ENCODE data around the gene TBXAS1. TPM values are rescaled to one million over a fixed set of nuclear protein-coding genes. Genes with fewer than 3 reads are reported as not detected.

Gene TBXAS1
- total RNA-seq (2021) = 0.82 to 2.6 TPM (median 2.3 TPM) in 3 replicates
- percentile 20 among the genes with signal in this experiment for Bru-seq, nascent RNA
- long read RNA-seq, experiment 1, partial matches to known transcripts = 0 of 4 reads
- long read RNA-seq, experiment 1, other reads (novel, unspliced or antisense) = 3 of 4 reads
- long read RNA-seq, experiment 2 = 0 reads
- long read RNA-seq, experiment 3, partial matches to known transcripts = 0 of 1 reads
- long read RNA-seq, experiment 3, other reads (novel, unspliced or antisense) = 1 of 1 reads

DNA sequence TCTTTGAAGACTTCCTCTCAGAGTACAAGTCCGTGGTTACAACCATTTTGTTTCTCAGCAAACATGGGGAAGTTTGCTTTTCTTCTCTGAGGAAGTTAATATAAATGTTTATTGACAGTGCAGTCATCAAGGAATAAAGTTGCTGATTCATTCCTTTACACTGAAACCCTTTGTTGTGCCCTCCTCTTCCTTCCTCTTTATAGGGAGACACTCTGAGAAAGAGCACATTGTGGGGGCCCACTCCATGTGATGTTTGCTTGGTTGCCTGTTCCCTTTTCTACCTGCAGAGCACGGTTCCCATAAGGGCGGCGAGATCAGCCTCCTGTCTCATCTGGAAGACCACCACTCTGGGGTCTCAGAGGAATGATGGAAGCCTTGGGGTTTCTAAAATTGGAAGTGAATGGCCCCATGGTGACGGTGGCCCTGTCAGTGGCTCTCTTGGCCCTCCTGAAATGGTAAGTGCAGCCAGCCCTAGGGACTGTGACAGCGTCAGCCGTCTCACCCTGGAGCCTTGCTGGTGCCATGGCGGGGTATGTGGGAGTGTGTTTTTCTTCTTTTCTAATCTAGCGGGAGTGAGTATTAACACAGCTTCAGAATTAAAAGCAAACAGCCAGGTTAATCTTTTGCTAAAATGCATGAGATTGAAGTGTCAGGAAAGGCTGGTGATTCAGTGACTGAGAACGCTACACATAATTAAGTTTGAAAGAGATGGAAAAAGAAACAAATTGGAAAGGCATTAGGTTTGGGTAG, at the start of gene TBXAS1:
Gene TBXAS1 (plus strand): TSS at position 240 of the 750 bp plus-strand sequence. CDS start 127 bp downstream, at position 367.
- Mint-ChIP-seq H3K4me1 (peaks cover 15% of the 10 kb centered on the region), H3K27me3 (ENCODE audit: low read depth) (no peaks in the 10 kb centered on the region; the same call in 1 of the 2 replicates), H3K4me3 (no peak within 1 kb of the TSS), H3K27ac (no peak within 1 kb of the TSS; the same call in 1 of the 2 replicates), H3K9me3 (peaks cover 18% of the 10 kb centered on the region), H3K36me3 (peaks cover 10% of the 10 kb centered on the region; the same call in 1 of the 2 replicates)
- DNase-seq (ENCODE audit: low spot score) (no peak), ATAC-seq (no peak)
- TF ChIP-seq IRF2 (CRISPR knock-in tag; IDR thresholded peaks at IDR 0.05; ENCODE audit: borderline replicate concordance, low read depth) (no peak), OVOL2 (CRISPR knock-in tag; IDR thresholded peaks at IDR 0.05; ENCODE audit: borderline replicate concordance) (0 out of 2 replicates have a peak, but pooled peaks have one; percentile 22)
- ChIA-PET CTCF (no interaction called here), POLR2A (no interaction called here)

DNA sequence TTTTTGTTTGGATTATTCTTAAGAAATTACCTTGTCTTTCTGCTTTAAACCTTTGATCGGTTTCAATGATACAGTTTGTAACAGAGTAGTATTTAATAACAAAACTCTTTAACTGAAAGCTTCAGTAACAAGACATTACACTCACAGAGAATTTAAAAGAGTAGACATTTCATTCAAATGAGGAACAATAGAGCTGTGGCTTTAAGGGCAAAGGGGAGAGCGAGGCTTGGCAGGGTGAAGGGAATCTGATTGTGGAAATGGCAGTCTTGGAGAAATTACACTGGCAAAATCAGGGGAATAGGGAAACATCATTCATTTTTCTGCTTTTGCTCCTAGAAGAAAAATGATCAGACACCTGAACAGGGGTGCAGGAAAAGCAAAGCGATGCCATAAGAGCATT, 46.1 kb upstream of the TBXAS1 start:
- no peak overlapping the region for H3K27ac Mint-ChIP-seq
- DNase-seq (ENCODE audit: low spot score) (no peak), ATAC-seq (no peak)
- no peaks in the 10 kb centered on the region for H3K9me3 Mint-ChIP-seq
- ChIA-PET CTCF (interaction anchor here (0.6 to 0.7 kb wide), 2 partner anchors 137 to 228 kb away, joined by 3 read pairs; no protein-coding TSS in a partner anchor), POLR2A (interaction anchor here (0.6 to 0.7 kb wide), 2 partner anchors 130 to 182 kb away, joined by 3 read pairs; no protein-coding TSS in a partner anchor)
- peaks cover 5% of the 10 kb centered on the region; the same call in 1 of the 2 replicates for H3K4me1 Mint-ChIP-seq
- no peak overlapping the region for H3K4me3 Mint-ChIP-seq
- peaks cover 31% of the 10 kb centered on the region for H3K27me3 Mint-ChIP-seq (ENCODE audit: low read depth)
- no peak for TF ChIP-seq NR3C1 (CRISPR knock-in tag; conservative IDR thresholded peaks at IDR 0.05; ENCODE audit: low read depth)
- TF ChIP-seq ZNF532 (CRISPR knock-in tag; IDR thresholded peaks at IDR 0.05; ENCODE audit: borderline replicate concordance) = no peak
- TF ChIP-seq GRHL2 (CRISPR knock-in tag; IDR thresholded peaks at IDR 0.05; ENCODE audit: insufficient replicate concordance, severe bottlenecking) = no peak
- no peak for TF ChIP-seq TEAD1 (CRISPR knock-in tag; IDR thresholded peaks at IDR 0.05)
- no peak for TF ChIP-seq SOX15 (CRISPR knock-in tag; IDR thresholded peaks at IDR 0.05)
- TF ChIP-seq, protein P1, sequence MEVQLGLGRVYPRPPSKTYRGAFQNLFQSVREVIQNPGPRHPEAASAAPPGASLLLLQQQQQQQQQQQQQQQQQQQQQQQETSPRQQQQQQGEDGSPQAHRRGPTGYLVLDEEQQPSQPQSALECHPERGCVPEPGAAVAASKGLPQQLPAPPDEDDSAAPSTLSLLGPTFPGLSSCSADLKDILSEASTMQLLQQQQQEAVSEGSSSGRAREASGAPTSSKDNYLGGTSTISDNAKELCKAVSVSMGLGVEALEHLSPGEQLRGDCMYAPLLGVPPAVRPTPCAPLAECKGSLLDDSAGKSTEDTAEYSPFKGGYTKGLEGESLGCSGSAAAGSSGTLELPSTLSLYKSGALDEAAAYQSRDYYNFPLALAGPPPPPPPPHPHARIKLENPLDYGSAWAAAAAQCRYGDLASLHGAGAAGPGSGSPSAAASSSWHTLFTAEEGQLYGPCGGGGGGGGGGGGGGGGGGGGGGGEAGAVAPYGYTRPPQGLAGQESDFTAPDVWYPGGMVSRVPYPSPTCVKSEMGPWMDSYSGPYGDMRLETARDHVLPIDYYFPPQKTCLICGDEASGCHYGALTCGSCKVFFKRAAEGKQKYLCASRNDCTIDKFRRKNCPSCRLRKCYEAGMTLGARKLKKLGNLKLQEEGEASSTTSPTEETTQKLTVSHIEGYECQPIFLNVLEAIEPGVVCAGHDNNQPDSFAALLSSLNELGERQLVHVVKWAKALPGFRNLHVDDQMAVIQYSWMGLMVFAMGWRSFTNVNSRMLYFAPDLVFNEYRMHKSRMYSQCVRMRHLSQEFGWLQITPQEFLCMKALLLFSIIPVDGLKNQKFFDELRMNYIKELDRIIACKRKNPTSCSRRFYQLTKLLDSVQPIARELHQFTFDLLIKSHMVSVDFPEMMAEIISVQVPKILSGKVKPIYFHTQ (CRISPR knock-in tag; IDR thresholded peaks at IDR 0.05) = no peak
- TF ChIP-seq CREB1 (CRISPR knock-in tag; IDR thresholded peaks at IDR 0.05) = no peak
- TF ChIP-seq MAX (CRISPR knock-in tag; IDR thresholded peaks at IDR 0.05) = no peak
- no peak for TF ChIP-seq ZNF138 (CRISPR knock-in tag; conservative IDR thresholded peaks at IDR 0.05)
- TF ChIP-seq, protein P2, sequence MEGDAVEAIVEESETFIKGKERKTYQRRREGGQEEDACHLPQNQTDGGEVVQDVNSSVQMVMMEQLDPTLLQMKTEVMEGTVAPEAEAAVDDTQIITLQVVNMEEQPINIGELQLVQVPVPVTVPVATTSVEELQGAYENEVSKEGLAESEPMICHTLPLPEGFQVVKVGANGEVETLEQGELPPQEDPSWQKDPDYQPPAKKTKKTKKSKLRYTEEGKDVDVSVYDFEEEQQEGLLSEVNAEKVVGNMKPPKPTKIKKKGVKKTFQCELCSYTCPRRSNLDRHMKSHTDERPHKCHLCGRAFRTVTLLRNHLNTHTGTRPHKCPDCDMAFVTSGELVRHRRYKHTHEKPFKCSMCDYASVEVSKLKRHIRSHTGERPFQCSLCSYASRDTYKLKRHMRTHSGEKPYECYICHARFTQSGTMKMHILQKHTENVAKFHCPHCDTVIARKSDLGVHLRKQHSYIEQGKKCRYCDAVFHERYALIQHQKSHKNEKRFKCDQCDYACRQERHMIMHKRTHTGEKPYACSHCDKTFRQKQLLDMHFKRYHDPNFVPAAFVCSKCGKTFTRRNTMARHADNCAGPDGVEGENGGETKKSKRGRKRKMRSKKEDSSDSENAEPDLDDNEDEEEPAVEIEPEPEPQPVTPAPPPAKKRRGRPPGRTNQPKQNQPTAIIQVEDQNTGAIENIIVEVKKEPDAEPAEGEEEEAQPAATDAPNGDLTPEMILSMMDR (IDR thresholded peaks at IDR 0.05) = no peak
- no peak for TF ChIP-seq TCF7 (CRISPR knock-in tag; IDR thresholded peaks at IDR 0.05; ENCODE audit: low read depth)
- no peak for TF ChIP-seq FOXJ3 (CRISPR knock-in tag; IDR thresholded peaks at IDR 0.05; ENCODE audit: borderline replicate concordance)
- TF ChIP-seq ZSCAN18 (CRISPR knock-in tag; IDR thresholded peaks at IDR 0.05) = no peak
- no peak for TF ChIP-seq CREM (CRISPR knock-in tag; IDR thresholded peaks at IDR 0.05)
- no peak for TF ChIP-seq ZNF219 (CRISPR knock-in tag; IDR thresholded peaks at IDR 0.05; ENCODE audit: borderline replicate concordance)
- TF ChIP-seq MYBL2 (CRISPR knock-in tag; IDR thresholded peaks at IDR 0.05) = no peak
- TF ChIP-seq GTF2I (CRISPR knock-in tag; conservative IDR thresholded peaks at IDR 0.05) = no peak
- TF ChIP-seq IRF1 (CRISPR knock-in tag; IDR thresholded peaks at IDR 0.05) = no peak
- H3K36me3 Mint-ChIP-seq = no peaks in the 10 kb centered on the region

All from WTC11 (cell line).